Measurements from ENCODE around the gene KCTD17. TPM values are rescaled to one million over a fixed set of nuclear protein-coding genes. Genes with fewer than 3 reads are reported as not detected.

Gene KCTD17
- total RNA-seq, 1 donor from 2014 or later: 35.3 TPM

DNA sequence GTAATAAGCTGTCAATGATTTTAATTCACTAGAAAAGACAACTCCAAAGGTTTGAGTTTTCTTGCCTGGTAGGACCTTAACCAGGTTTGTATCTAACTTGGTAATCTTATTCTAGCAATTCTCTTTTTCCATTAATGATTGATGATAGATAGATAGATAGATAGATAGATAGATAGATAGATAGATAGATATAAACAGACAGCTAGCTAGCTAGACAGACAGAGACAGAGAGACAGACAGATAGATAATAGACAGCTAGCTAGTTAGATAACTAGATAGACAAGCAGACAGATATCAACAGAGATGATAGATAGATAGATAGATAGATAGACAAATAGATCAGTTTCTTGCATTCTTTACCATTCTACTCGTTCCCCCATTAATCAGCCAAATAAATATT lies 42.7 kb downstream of the KCTD17 start:
- H3K4me3 ChIP-seq (ENCODE audit: low read depth, low read length): no peak overlapping the region
- peaks cover 37% of the 10 kb centered on the region for H3K27me3 ChIP-seq (ENCODE audit: control insufficient read depth, insufficient read depth, low read length)

DNA sequence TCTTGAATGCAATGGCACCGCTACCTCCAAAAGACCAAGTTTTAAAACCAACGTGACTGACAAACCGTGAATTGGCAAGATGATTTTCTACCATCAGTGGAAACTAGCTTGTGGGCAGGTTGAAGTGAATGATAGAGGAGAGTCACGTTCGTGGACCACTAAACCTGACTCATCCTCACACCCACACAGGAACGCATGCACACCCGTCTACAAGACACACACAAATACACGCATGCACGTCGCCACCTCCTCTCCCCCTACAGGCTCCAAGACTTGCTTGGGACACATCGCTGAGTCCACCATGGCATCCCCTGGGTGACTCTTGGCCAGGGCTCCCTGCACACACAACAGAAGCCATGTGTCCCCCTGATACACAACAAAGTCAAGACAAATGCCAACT lies 43.6 kb downstream of the KCTD17 start:
- H3K27me3 ChIP-seq (ENCODE audit: control insufficient read depth, insufficient read depth, low read length): peaks cover 37% of the 10 kb centered on the region

More for the DNA sequence above, 42.7 kb downstream of the KCTD17 start:
- DNase-seq (ENCODE audit: low read depth): no peak
- no peak for TF ChIP-seq CTCF (IDR thresholded peaks at IDR 0.05; ENCODE audit: insufficient read depth, low read length, poor library complexity, severe bottlenecking)
- no peaks in the 10 kb centered on the region for H3K36me3 ChIP-seq (ENCODE audit: control insufficient read depth, insufficient read depth, low read length)

GRCh38 chr22:37097346-37097745 lies 45.8 kb downstream of the KCTD17 start:
- Histone ChIP-seq H3K27me3 (ENCODE audit: control insufficient read depth, insufficient read depth, low read length) (peaks cover 40% of the 10 kb centered on the region), H3K36me3 (ENCODE audit: control insufficient read depth, insufficient read depth, low read length) (no peaks in the 10 kb centered on the region), H3K4me3 (ENCODE audit: low read depth, low read length) (no peak overlapping the region)
- no peak for TF ChIP-seq CTCF (IDR thresholded peaks at IDR 0.05; ENCODE audit: insufficient read depth, low read length, poor library complexity, severe bottlenecking)
- DNase-seq (ENCODE audit: low read depth): no peak

More for the DNA sequence above, 43.6 kb downstream of the KCTD17 start:
- Histone ChIP-seq H3K36me3 (ENCODE audit: control insufficient read depth, insufficient read depth, low read length) (no peaks in the 10 kb centered on the region), H3K4me3 (ENCODE audit: low read depth, low read length) (no peak overlapping the region)
- no peak for TF ChIP-seq CTCF (IDR thresholded peaks at IDR 0.05; ENCODE audit: insufficient read depth, low read length, poor library complexity, severe bottlenecking)
- no peak for DNase-seq (ENCODE audit: low read depth)

GRCh38 chr22:37098976-37099591 lies 47.5 kb downstream of the KCTD17 start:
- peaks cover 50% of the 10 kb centered on the region for H3K27me3 ChIP-seq (ENCODE audit: control insufficient read depth, insufficient read depth, low read length)
- TF ChIP-seq CTCF (IDR thresholded peaks at IDR 0.05; ENCODE audit: insufficient read depth, low read length, poor library complexity, severe bottlenecking): no peak
- no peaks in the 10 kb centered on the region for H3K36me3 ChIP-seq (ENCODE audit: control insufficient read depth, insufficient read depth, low read length)
- no peak for DNase-seq (ENCODE audit: low read depth)
- H3K4me3 ChIP-seq (ENCODE audit: low read depth, low read length): no peak overlapping the region

DNA sequence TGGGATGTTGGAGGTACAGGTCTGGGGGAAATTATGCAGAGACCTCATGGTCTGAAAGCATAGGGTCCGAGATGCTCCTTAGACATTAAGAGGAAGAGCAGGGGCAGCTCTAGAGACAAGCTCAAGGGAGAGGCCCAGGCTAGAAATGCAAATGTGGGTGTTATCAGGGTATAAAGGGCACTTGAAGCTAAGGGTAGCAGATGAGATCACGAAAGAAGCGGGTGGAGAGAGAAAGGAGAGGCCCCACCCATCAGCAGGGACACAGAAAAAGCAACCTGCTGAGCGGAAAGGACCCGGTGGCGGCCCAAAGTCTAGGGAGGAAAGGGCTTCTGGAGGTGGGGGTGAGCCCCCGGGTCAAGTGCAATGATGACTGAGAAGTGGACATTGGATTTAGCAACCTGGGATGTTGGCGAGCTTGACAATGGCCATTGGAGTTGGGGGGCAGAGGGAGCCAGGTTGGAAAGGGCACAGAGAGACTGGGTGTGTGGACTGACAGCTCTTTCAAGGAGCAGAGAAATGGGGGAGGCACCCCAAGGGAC lies 49.1 kb downstream of the KCTD17 start:
- peaks cover 44% of the 10 kb centered on the region for H3K27me3 ChIP-seq (ENCODE audit: control insufficient read depth, insufficient read depth, low read length)
- no peaks in the 10 kb centered on the region for H3K36me3 ChIP-seq (ENCODE audit: control insufficient read depth, insufficient read depth, low read length)
- H3K4me3 ChIP-seq (ENCODE audit: low read depth, low read length): no peak overlapping the region
- no peak for TF ChIP-seq CTCF (IDR thresholded peaks at IDR 0.05; ENCODE audit: insufficient read depth, low read length, poor library complexity, severe bottlenecking)
- DNase-seq (ENCODE audit: low read depth): no peak
